KOPT-K1 (cell line): ENCODE data around the gene AGPAT1.
A peak's percentile ranks its signal among the peaks of the same experiment; 100 is the strongest.
"Not testable (repeated sequence)": the region's sequence is repeated elsewhere in the genome, so short reads cannot be mapped to it uniquely, and the experiment has no call there.

ENCODE experiments used
- H3K27ac ChIP-seq: fragments of 200-600 bp; sonication (generic); 2 replicates; pipeline ENCODE4 v1.5.1; 2016; ENCODE audit warnings: antibody characterized with exemption, mild to moderate bottlenecking, low read depth, low read length; ENCODE audit not compliant: poor library complexity, severe bottlenecking
- H3K36me3 ChIP-seq: fragments of 200-600 bp; sonication (generic); 2 replicates; pipeline ENCODE4 v1.5.1; 2017; ENCODE audit warnings: antibody characterized with exemption, mild to moderate bottlenecking, low read length, moderate library complexity; ENCODE audit not compliant: insufficient read depth
- H3K9me3 ChIP-seq: fragments of 200-600 bp; sonication (generic); 2 replicates; pipeline ENCODE4 v1.5.1; 2017; ENCODE audit warnings: antibody characterized with exemption, low read length, mild to moderate bottlenecking; ENCODE audit not compliant: insufficient read depth, poor library complexity, severe bottlenecking

The AGPAT1 gene, protein sequence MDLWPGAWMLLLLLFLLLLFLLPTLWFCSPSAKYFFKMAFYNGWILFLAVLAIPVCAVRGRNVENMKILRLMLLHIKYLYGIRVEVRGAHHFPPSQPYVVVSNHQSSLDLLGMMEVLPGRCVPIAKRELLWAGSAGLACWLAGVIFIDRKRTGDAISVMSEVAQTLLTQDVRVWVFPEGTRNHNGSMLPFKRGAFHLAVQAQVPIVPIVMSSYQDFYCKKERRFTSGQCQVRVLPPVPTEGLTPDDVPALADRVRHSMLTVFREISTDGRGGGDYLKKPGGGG

GRCh38 chr6:32175711-32176475, at the start of gene AGPAT1:
Gene AGPAT1 (minus strand): TSS chr6:32176084. CDS start chr6:32171496, 4,588 bp downstream.
- Histone ChIP-seq H3K9me3 (no peaks in the 10 kb centered on the region), H3K36me3 (peaks cover 17% of the 10 kb centered on the region), H3K27ac (peak within 1 kb of the TSS; percentile 83)

DNA sequence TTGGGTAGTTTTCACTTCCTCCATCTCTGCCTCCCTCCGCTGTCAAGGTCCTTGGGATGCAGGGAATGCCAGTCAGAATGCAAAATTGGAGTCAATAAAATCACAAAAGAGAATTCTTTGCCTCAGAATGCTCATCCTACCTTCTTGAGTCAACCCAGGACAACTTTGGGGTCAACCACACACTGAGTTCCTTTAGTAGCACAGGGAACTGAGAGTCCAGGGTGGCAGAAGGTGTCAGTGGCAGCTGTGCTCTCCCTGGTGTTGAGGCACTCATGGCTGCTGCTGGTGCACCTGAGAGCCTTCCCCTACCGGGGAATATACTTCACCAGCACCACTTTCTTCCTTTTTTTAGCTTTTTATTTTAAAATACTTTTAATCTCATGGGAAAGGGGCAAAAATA, 48.8 kb upstream of the AGPAT1 start:
- Histone ChIP-seq H3K36me3 (no peaks in the 10 kb centered on the region), H3K27ac (no peak overlapping the region), H3K9me3 (no peaks in the 10 kb centered on the region)

- Histone ChIP-seq H3K27ac (no peak within 1 kb of the TSS), H3K9me3 (no peaks in the 10 kb centered on the region), H3K36me3 (no peaks in the 10 kb centered on the region)
These were observed 47.7 kb upstream of the AGPAT1 start, which contains the start of gene NOTCH4 for GRCh38 chr6:32223258-32224235. Gene NOTCH4 (minus strand): TSS chr6:32224067. CDS start chr6:32223928, 139 bp downstream.

- Histone ChIP-seq H3K36me3 (no peaks in the 10 kb centered on the region), H3K9me3 (no peaks in the 10 kb centered on the region), H3K27ac (no peak overlapping the region)
These were observed 46.7 kb upstream of the AGPAT1 start for GRCh38 chr6:32222333-32223230.

DNA sequence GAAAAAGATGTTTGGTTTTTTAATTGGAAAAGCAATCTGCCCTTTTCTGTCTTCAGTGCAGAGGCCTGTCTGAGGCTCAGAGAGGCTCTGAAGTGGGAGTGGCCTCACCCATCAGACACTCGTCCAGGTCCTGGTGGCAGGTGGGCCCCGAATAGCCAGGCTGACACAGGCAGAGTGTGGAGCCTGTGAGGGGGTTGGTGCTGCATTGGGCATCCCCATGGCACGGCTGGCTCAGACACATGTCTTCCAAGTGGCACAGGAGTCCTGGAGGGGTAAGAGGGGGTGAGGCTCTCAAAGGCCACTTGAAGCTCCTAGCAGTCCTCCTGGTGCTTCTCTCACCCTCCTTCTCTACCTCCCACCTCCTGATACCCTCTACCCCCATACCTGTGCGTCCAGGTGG, 44.1 kb upstream of the AGPAT1 start:
- Histone ChIP-seq H3K36me3 (no peaks in the 10 kb centered on the region), H3K27ac (no peak overlapping the region), H3K9me3 (no peaks in the 10 kb centered on the region)

DNA sequence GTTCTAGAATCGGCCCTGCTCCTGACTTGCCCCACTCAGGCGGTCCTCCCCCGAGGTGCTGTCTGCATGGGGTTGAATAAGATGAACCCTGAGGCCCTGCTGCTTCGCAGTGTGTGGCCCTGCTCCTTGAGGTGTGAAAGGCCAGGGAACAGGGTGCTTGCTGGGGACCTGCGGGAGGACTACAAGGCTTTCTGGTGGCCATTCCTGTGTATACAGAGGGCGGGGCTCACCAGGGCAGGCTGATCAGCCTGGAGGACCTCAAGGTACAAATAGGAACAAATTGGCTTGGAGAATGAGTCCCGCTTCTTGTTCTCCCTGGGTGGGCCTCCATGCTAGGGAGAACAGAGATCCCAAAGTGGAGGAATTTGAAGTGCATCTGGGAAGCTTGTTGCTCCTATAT, 42.3 kb upstream of the AGPAT1 start:
- no peaks in the 10 kb centered on the region for H3K36me3 ChIP-seq
- no peak overlapping the region for H3K27ac ChIP-seq

DNA sequence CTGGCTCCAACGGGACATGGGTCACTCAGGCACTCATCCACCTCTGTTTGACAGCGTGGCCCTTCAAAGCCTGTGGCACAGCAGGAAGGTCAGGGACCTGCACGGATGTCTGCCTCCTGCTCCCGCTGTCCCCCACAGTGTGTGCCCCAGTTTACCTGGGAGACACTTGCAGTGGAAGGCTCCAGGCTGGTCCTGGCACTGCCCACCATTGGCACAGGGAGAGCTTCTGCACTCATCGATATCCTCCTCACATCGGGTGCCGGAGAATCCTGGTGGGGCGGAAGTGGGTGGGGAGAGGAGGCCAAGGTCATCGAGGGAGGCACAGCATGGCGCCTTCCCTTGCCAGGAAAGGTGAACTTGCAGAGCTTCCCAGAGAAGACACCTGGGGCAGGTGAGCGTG, 41.1 kb upstream of the AGPAT1 start:
- Histone ChIP-seq H3K27ac (no peak overlapping the region), H3K9me3 (no peaks in the 10 kb centered on the region), H3K36me3 (no peaks in the 10 kb centered on the region)

More for the DNA sequence above, 42.3 kb upstream of the AGPAT1 start:
- no peaks in the 10 kb centered on the region for H3K9me3 ChIP-seq

- no peak overlapping the region for H3K27ac ChIP-seq
- no peaks in the 10 kb centered on the region for H3K9me3 ChIP-seq
- no peaks in the 10 kb centered on the region for H3K36me3 ChIP-seq
These were observed 40.4 kb upstream of the AGPAT1 start for GRCh38 chr6:32216285-32216684.

- Histone ChIP-seq H3K9me3 (no peaks in the 10 kb centered on the region), H3K36me3 (no peaks in the 10 kb centered on the region), H3K27ac (no peak overlapping the region)
These were observed 39.7 kb upstream of the AGPAT1 start for GRCh38 chr6:32215617-32216016.

GRCh38 chr6:32214126-32214525, 38.2 kb upstream of the AGPAT1 start:
- H3K36me3 ChIP-seq, result no peaks in the 10 kb centered on the region
- no peak overlapping the region for H3K27ac ChIP-seq
- no peaks in the 10 kb centered on the region for H3K9me3 ChIP-seq

DNA sequence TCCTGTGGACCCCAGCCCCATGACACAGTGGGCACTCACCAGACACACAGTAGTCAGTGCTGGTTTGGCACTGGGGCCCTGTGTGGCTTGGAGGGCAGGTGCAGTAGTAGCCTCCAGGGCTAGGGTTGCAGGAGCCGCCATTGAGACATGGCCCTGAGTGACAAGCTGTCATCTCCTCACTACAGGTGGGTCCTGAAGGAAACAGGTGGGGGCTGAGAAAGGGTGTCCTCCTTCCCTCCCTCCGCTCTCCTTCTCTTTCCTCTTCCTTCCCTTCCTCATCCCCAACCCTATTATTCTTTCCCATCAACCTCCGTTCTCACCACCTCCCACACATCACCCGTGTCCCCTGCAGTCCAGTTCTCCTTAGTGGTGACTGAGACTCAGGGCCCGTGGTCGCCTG, 37.8 kb upstream of the AGPAT1 start:
- no peak overlapping the region for H3K27ac ChIP-seq
- H3K36me3 ChIP-seq, result no peaks in the 10 kb centered on the region
- H3K9me3 ChIP-seq, result no peaks in the 10 kb centered on the region

GRCh38 chr6:32212076-32212760, 36.3 kb upstream of the AGPAT1 start:
- Histone ChIP-seq H3K9me3 (no peaks in the 10 kb centered on the region), H3K27ac (no peak overlapping the region), H3K36me3 (no peaks in the 10 kb centered on the region)

GRCh38 chr6:32211432-32211831, 35.5 kb upstream of the AGPAT1 start:
- not testable (repeated sequence) for H3K9me3 ChIP-seq, H3K36me3 ChIP-seq, H3K27ac ChIP-seq

- no peaks in the 10 kb centered on the region for H3K9me3 ChIP-seq
- H3K27ac ChIP-seq, result no peak overlapping the region
These were observed 34.3 kb upstream of the AGPAT1 start for GRCh38 chr6:32210191-32210601.

More at GRCh38 chr6:32210191-32210601, 34.3 kb upstream of the AGPAT1 start:
- no peaks in the 10 kb centered on the region for H3K36me3 ChIP-seq
